GM23248 (cell line): ENCODE data around the gene FILIP1.

Source experiments
- EZH2 ChIP-seq: fragments of 200-600 bp; sonication (generic); IDR thresholded peaks from 2 replicates; pipeline ENCODE4 v1.6.1; 2018; ENCODE audit warnings: antibody characterized with exemption, mild to moderate bottlenecking; ENCODE audit not compliant: insufficient read depth, poor library complexity, severe bottlenecking
- EZH2phosphoT487 ChIP-seq: fragments of 200-600 bp; sonication (generic); IDR thresholded peaks from 2 replicates; pipeline ENCODE4 v1.6.1; 2018; ENCODE audit warnings: antibody characterized with exemption, moderate library complexity, mild to moderate bottlenecking, low read depth; ENCODE audit not compliant: insufficient read depth

DNA sequence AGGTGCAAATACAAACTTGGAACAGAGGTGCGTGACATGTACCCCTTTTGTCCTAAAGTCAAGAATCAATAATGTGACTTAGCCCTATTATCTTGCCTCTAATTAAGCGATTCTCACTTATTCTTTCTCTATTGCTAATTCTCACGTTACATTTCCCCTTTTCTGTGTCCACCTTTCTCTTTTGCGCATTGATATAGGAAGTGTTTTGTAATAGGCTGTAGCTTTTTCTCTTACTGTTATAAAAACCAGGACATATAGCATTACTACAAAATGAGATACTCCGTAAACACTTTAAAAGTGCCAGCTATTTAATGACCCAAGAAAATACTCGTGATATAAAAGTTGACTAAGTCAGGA lies 208.3 kb downstream of the FILIP1 start:
- TF ChIP-seq EZH2phosphoT487 (no peak), EZH2 (no peak)
